GM06990 (cell line): ENCODE results near the gene RAG2.

Source experiments
- DNase-seq: peaks from one replicate; pipeline ENCODE4 v3.0.0-alpha.2; 2011; ENCODE audit not compliant: insufficient read length; ENCODE audit errors: extremely low read depth
- H3K27me3 ChIP-seq: replicated peaks from 2 replicates; pipeline ENCODE4 v1.6.0; 2011; ENCODE audit warnings: low read length; ENCODE audit not compliant: control insufficient read depth, insufficient read depth
- H3K36me3 ChIP-seq: 2 replicates; pipeline ENCODE4 v1.5.1; 2011; ENCODE audit warnings: low read length; ENCODE audit not compliant: control insufficient read depth, insufficient read depth
- H3K4me3 ChIP-seq: replicated peaks from 2 replicates; pipeline ENCODE4 v1.5.1; 2011; ENCODE audit warnings: low read depth, mild to moderate bottlenecking, control low read depth, low read length
- TF ChIP-seq, protein P1 (sequence below): IDR thresholded peaks from 2 replicates; pipeline ENCODE4 v1.5.1; 2011; ENCODE audit warnings: low read length, control low read depth, mild to moderate bottlenecking, inconsistent platforms; ENCODE audit not compliant: insufficient read depth, poor library complexity, severe bottlenecking

Gene RAG2

DNA sequence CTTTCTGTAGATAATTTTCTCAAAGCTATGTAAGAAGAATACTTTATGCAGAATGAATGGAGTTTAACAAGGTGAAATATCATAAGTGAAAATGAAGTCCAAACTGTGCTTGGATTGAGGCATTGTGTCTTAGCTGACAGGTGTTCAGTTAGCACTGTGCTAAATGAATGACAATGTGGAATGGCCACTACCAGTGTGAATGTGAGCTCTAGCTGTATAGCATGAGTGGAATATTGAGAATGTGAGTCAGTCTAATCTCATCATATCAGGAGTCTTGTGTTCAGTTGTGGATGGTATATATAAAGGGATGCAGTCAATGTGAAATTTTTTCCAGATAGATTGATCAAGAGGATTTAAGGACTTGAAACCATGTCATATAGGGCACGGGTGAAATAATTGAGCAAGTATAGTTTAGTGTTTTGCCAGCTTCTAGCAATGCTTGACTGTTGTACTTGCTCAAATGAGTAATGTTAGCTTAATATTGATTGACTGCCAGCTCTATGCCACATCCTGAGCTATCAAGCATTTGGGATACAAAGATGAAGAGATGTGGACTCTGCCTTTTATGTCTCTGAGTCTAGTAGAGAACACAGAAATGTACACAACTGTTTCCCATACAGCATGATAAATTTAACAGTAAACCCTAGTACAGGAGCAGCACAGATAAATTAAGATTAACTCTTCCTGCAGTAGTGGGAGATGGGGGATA, 10.6 kb upstream of the RAG2 start:
- TF ChIP-seq, protein P1, sequence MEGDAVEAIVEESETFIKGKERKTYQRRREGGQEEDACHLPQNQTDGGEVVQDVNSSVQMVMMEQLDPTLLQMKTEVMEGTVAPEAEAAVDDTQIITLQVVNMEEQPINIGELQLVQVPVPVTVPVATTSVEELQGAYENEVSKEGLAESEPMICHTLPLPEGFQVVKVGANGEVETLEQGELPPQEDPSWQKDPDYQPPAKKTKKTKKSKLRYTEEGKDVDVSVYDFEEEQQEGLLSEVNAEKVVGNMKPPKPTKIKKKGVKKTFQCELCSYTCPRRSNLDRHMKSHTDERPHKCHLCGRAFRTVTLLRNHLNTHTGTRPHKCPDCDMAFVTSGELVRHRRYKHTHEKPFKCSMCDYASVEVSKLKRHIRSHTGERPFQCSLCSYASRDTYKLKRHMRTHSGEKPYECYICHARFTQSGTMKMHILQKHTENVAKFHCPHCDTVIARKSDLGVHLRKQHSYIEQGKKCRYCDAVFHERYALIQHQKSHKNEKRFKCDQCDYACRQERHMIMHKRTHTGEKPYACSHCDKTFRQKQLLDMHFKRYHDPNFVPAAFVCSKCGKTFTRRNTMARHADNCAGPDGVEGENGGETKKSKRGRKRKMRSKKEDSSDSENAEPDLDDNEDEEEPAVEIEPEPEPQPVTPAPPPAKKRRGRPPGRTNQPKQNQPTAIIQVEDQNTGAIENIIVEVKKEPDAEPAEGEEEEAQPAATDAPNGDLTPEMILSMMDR, result no peak
- Histone ChIP-seq H3K36me3 (no peaks in the 10 kb centered on the region), H3K4me3 (no peak overlapping the region), H3K27me3 (no peaks in the 10 kb centered on the region)
- no peak for DNase-seq

DNA sequence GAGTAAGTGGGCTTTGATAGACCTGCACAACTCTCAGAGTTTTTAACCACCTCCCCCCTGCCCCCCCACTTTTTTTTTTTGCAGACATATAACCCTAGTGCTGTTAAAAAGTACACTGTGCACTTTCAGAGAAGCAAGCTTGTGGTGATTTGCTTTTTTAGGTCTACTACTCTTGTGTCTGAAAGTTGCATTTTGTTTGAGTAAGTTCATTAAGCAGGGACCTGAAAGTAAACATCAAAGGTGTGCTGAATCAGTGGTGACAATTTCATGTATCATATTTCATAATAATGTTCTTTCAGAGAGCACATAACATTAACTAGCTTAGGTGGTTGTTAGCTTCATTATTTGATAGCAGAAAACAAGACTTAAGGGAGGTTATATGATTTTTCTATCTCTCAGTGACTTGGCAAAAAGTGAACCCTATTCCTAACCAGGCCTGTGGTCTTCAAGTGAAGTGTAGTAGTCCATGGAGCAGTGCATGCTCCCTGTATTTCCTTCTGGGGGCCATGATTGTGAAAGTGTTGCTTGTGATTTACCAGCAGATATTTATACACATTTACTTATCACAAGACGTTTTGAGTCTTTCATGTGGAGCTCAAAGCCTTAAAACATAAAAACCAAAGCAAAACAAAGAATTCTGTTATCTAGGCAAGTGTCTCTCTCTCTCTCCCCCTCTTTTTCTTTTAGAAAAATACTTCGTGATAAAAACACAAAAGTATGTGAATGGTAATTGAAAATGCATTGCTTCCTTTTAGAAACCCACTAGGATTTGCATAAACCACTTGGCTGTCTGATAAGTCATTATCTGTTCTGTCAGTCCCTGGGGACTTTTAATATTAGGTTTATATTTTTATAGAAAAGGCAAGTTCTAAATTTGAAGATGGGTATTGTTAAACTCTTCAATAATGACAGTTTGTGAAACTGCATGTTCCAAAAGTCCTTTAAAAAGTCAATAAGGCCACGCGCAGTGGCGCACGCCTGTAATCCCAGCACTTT, 7.5 kb upstream of the RAG2 start:
- no peaks in the 10 kb centered on the region for H3K27me3 ChIP-seq
- TF ChIP-seq, protein P1, result no peak
- no peaks in the 10 kb centered on the region for H3K36me3 ChIP-seq
- no peak overlapping the region for H3K4me3 ChIP-seq
- DNase-seq, result no peak

DNA sequence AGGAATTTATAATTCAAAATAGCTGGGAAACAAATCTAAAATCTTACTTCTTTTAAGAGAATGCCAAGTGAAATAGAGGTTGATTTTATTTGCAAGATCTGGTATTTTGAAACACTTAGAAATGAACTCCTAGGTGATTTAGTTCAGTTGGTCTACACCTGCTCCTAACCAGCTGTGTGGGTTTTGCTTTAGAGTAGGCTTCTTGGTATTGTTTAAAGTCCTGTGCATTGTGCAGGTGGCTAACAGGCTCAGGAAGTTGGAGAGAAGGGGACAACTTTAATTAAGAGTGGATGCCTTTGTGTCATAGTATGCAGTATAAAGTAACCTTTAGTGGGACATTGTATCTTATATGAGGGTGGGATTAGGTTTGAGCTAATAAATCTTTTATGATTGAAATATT, 4.1 kb upstream of the RAG2 start:
- Histone ChIP-seq H3K4me3 (no peak overlapping the region), H3K36me3 (no peaks in the 10 kb centered on the region), H3K27me3 (peaks cover 1% of the 10 kb centered on the region; the same call in 1 of the 2 replicates)
- no peak for DNase-seq
- TF ChIP-seq, protein P1, result no peak

DNA sequence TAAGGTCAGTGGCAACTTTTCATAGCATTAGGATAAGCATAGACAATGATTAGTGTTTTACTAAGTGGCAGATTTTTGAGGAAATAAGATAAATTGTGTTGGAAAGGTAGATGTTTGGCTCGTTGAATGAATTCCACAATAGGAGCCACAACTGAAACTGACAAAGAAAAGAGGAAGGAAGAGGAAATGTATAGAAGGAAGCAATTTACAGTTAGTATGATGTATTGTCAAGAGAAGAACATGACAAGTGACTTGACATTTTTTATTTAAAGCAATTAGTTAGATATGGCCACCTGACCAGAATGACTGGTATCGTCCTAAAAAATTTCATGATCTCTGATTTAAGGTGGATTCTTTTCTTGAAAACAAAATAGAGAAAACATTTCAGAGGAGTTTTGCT, 3.1 kb upstream of the RAG2 start:
- peaks cover 1% of the 10 kb centered on the region; the same call in 1 of the 2 replicates for H3K27me3 ChIP-seq
- no peak for DNase-seq
- no peaks in the 10 kb centered on the region for H3K36me3 ChIP-seq
- TF ChIP-seq, protein P1, result no peak
- no peak overlapping the region for H3K4me3 ChIP-seq

DNA sequence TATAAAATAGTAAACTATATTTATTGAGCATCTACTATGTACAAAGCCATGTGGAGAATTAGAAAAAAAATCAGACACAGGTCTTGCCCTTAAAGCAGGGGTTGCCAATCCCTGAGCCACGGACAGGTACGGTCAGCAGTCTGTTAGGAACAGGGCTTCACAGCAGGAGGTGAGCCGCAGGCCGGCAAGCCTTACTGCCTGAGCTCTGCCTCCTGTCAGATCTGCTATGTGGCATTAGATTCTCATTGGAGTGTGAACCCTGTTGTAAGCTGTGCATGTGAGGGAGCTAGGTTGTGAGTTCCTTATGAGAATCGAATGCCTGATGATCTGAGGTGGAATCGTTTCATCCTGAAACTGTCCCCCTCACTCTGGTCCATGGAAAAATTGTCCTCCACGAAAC, 2.1 kb upstream of the RAG2 start:
- Histone ChIP-seq H3K4me3 (no peak overlapping the region), H3K36me3 (no peaks in the 10 kb centered on the region), H3K27me3 (peaks cover 1% of the 10 kb centered on the region; the same call in 1 of the 2 replicates)
- DNase-seq, result no peak
- TF ChIP-seq, protein P1, result no peak
